ENCODE measurements around the gene MYO18B.

MYO18B gene

DNA sequence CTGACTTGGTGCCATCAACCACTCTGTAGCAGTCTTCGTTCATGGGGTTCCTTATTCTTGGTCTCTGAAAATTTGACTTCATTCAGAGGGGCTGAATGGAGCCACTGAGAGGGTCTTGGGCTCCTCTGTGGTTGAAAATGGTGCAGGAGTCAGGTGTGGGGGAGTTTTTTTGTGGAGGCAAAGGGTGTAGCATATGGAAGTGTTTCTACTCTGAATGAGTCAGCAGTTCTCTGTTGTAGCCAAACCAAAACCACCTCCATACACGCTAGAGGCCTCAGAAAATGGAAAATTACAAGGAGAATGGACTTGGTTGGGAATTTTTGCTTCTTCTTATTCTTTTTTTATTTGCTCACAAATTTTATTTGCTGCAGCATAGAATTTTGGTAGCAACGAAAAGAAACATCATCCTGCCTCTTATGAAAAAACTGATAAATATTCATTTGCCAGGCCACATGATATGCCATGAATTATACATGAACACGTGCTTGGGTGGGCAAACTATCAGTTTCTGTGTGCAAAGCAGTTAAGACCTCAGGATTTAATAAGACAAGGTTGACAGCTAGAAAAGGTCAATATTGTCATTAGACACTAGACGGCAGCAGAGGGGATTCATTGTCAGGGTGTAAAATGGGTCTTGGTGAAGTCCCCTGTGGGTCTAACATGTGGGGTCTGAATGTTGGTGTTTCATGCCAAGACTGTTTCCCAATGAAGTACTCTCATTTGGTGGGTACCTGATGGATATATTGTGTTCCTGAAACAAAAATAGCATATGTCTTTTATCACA is 111.7 kb downstream of the MYO18B start:
- no peaks in the 10 kb centered on the region for H3K4me1 ChIP-seq (ENCODE audit: control insufficient read depth in 5 of 5, insufficient read depth in 5 of 5, low read length in 5 of 5)
- no peak overlapping the region for H3K27ac ChIP-seq (ENCODE audit: low read depth, low read length)
- H3K27me3 ChIP-seq (ENCODE audit: control insufficient read depth in 5 of 5, insufficient read depth in 4 of 5, low read length in 5 of 5), result no peaks in the 10 kb centered on the region
- H3K9ac ChIP-seq (ENCODE audit: low read length in 5 of 5), result no peak overlapping the region
- no peaks in the 10 kb centered on the region for H3K9me3 ChIP-seq (ENCODE audit: control insufficient read depth in 5 of 5, low read length in 5 of 5)
- no peak overlapping the region for H3K4me3 ChIP-seq (ENCODE audit: low read depth in 1 of 5, low read length in 5 of 5)
- no peaks in the 10 kb centered on the region for H3K36me3 ChIP-seq (ENCODE audit: control insufficient read depth in 5 of 5, insufficient read depth in 5 of 5, low read length in 5 of 5)

DNA sequence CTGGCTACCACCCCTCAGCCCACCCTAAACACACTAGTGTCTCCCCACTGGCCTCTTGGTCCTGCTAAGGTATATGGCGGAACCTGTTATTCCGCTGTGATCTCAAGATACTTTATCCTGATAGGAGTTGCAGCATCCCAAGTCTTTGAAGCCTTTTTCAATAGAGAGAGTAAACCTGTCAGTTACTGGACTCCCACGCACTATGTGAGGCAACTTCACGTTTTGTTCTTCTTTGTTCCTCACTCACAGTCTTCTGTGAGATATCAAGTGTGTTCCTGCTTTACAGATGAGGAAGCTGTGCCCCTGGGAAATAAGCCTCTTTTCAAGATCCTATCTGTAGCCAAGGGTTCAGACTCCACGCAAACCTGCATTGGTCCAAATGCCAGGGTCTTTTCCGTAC is 127.8 kb downstream of the MYO18B start:
- Histone ChIP-seq H3K9ac (ENCODE audit: low read length in 5 of 5) (no peak overlapping the region), H3K36me3 (ENCODE audit: control insufficient read depth in 5 of 5, insufficient read depth in 5 of 5, low read length in 5 of 5) (no peaks in the 10 kb centered on the region), H3K4me1 (ENCODE audit: control insufficient read depth in 5 of 5, insufficient read depth in 5 of 5, low read length in 5 of 5) (no peaks in the 10 kb centered on the region), H3K4me3 (ENCODE audit: low read depth in 1 of 5, low read length in 5 of 5) (no peak overlapping the region), H3K9me3 (ENCODE audit: control insufficient read depth in 5 of 5, low read length in 5 of 5) (no peaks in the 10 kb centered on the region), H3K27me3 (ENCODE audit: control insufficient read depth in 5 of 5, insufficient read depth in 4 of 5, low read length in 5 of 5) (peaks cover 0 to 17% (median 6%) of the 10 kb centered on the region in 5 donors), H3K27ac (ENCODE audit: low read depth, low read length) (no peak overlapping the region)

- no peak overlapping the region for H3K27ac ChIP-seq (ENCODE audit: low read depth, low read length)
- no peaks in the 10 kb centered on the region for H3K9me3 ChIP-seq (ENCODE audit: control insufficient read depth in 5 of 5, low read length in 5 of 5)
- no peaks in the 10 kb centered on the region for H3K36me3 ChIP-seq (ENCODE audit: control insufficient read depth in 5 of 5, insufficient read depth in 5 of 5, low read length in 5 of 5)
- no peak overlapping the region for H3K4me3 ChIP-seq (ENCODE audit: low read depth in 1 of 5, low read length in 5 of 5)
- no peak overlapping the region for H3K9ac ChIP-seq (ENCODE audit: low read length in 5 of 5)
- H3K27me3 ChIP-seq (ENCODE audit: control insufficient read depth in 5 of 5, insufficient read depth in 4 of 5, low read length in 5 of 5), result peaks cover 0 to 17% (median 6%) of the 10 kb centered on the region in 5 donors
- H3K4me1 ChIP-seq (ENCODE audit: control insufficient read depth in 5 of 5, insufficient read depth in 5 of 5, low read length in 5 of 5), result no peaks in the 10 kb centered on the region
Measured at GRCh38 chr22:25874327-25874726, 132.3 kb downstream of the MYO18B start.

- no peaks in the 10 kb centered on the region for H3K9me3 ChIP-seq (ENCODE audit: control insufficient read depth in 5 of 5, low read length in 5 of 5)
- no peaks in the 10 kb centered on the region for H3K36me3 ChIP-seq (ENCODE audit: control insufficient read depth in 5 of 5, insufficient read depth in 5 of 5, low read length in 5 of 5)
- peaks cover 0 to 14% (median 6%) of the 10 kb centered on the region in 5 donors for H3K27me3 ChIP-seq (ENCODE audit: control insufficient read depth in 5 of 5, insufficient read depth in 4 of 5, low read length in 5 of 5)
- no peak overlapping the region for H3K4me3 ChIP-seq (ENCODE audit: low read depth in 1 of 5, low read length in 5 of 5)
- no peak overlapping the region for H3K9ac ChIP-seq (ENCODE audit: low read length in 5 of 5)
- H3K27ac ChIP-seq (ENCODE audit: low read depth, low read length), result no peak overlapping the region
- H3K4me1 ChIP-seq (ENCODE audit: control insufficient read depth in 5 of 5, insufficient read depth in 5 of 5, low read length in 5 of 5), result no peaks in the 10 kb centered on the region
Measured at GRCh38 chr22:25875461-25875860, 133.5 kb downstream of the MYO18B start.

DNA sequence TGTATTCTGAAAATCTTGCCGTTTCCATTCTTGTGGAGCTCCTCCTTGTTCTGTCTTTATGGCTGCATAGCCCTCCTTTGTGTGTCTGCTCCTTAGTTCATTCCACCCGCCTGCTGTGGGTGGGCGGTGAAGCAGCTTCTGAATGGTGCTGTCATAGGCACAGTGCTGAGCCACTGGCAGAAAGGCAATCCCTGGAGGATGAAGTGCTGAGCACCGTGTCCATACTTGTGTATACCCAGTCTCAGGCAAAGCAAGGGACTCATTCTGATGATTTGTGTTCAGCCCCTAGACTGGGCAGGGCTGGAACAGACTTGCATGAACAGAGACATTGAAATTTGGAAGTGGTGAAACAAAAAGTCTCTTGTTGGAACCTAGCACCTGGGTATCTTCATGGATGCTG is 134.9 kb downstream of the MYO18B start:
- Histone ChIP-seq H3K4me3 (ENCODE audit: low read depth in 1 of 5, low read length in 5 of 5) (no peak overlapping the region), H3K27ac (ENCODE audit: low read depth, low read length) (no peak overlapping the region), H3K9me3 (ENCODE audit: control insufficient read depth in 5 of 5, low read length in 5 of 5) (no peaks in the 10 kb centered on the region), H3K36me3 (ENCODE audit: control insufficient read depth in 5 of 5, insufficient read depth in 5 of 5, low read length in 5 of 5) (no peaks in the 10 kb centered on the region), H3K27me3 (ENCODE audit: control insufficient read depth in 5 of 5, insufficient read depth in 4 of 5, low read length in 5 of 5) (peaks cover 0 to 14% (median 6%) of the 10 kb centered on the region in 5 donors), H3K9ac (ENCODE audit: low read length in 5 of 5) (no peak overlapping the region), H3K4me1 (ENCODE audit: control insufficient read depth in 5 of 5, insufficient read depth in 5 of 5, low read length in 5 of 5) (no peaks in the 10 kb centered on the region)

- Histone ChIP-seq H3K27ac (ENCODE audit: low read depth, low read length) (no peak overlapping the region), H3K4me3 (ENCODE audit: low read depth in 1 of 5, low read length in 5 of 5) (no peak overlapping the region), H3K4me1 (ENCODE audit: control insufficient read depth in 5 of 5, insufficient read depth in 5 of 5, low read length in 5 of 5) (no peaks in the 10 kb centered on the region), H3K36me3 (ENCODE audit: control insufficient read depth in 5 of 5, insufficient read depth in 5 of 5, low read length in 5 of 5) (no peaks in the 10 kb centered on the region), H3K27me3 (ENCODE audit: control insufficient read depth in 5 of 5, insufficient read depth in 4 of 5, low read length in 5 of 5) (peaks cover 0 to 9% (median 2%) of the 10 kb centered on the region in 5 donors), H3K9me3 (ENCODE audit: control insufficient read depth in 5 of 5, low read length in 5 of 5) (no peaks in the 10 kb centered on the region), H3K9ac (ENCODE audit: low read length in 5 of 5) (no peak overlapping the region)
Measured at GRCh38 chr22:25878933-25879332, 136.9 kb downstream of the MYO18B start.

DNA sequence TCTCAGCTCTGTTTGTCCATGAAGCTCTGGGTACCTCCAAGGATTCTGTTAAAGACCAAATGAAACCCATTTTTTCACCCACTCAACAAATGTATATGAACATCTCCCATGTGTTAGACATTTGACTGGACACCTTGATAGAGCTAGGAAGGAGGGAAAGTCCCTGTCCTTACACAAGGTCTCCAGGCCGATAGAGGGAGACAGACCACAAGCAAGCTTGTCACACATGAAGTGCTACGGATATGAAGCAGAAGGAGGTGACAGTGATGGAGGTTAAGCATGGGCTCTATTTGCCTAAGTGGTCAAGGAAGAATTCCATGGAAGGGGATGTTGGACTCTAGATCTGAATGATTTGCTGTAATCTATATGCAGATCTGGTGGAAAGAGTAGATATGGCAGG is 138.5 kb downstream of the MYO18B start:
- Histone ChIP-seq H3K4me1 (ENCODE audit: control insufficient read depth in 5 of 5, insufficient read depth in 5 of 5, low read length in 5 of 5) (no peaks in the 10 kb centered on the region), H3K9me3 (ENCODE audit: control insufficient read depth in 5 of 5, low read length in 5 of 5) (no peaks in the 10 kb centered on the region), H3K36me3 (ENCODE audit: control insufficient read depth in 5 of 5, insufficient read depth in 5 of 5, low read length in 5 of 5) (no peaks in the 10 kb centered on the region), H3K9ac (ENCODE audit: low read length in 5 of 5) (no peak overlapping the region), H3K4me3 (ENCODE audit: low read depth in 1 of 5, low read length in 5 of 5) (no peak overlapping the region), H3K27ac (ENCODE audit: low read depth, low read length) (no peak overlapping the region), H3K27me3 (ENCODE audit: control insufficient read depth in 5 of 5, insufficient read depth in 4 of 5, low read length in 5 of 5) (peaks cover 0 to 9% (median 0%) of the 10 kb centered on the region in 5 donors)

- no peak overlapping the region for H3K9ac ChIP-seq (ENCODE audit: low read length in 5 of 5)
- no peaks in the 10 kb centered on the region for H3K36me3 ChIP-seq (ENCODE audit: control insufficient read depth in 5 of 5, insufficient read depth in 5 of 5, low read length in 5 of 5)
- peaks cover 2 to 9% (median 5%) of the 10 kb centered on the region in 5 donors for H3K27me3 ChIP-seq (ENCODE audit: control insufficient read depth in 5 of 5, insufficient read depth in 4 of 5, low read length in 5 of 5)
- no peaks in the 10 kb centered on the region for H3K9me3 ChIP-seq (ENCODE audit: control insufficient read depth in 5 of 5, low read length in 5 of 5)
- no peak overlapping the region for H3K27ac ChIP-seq (ENCODE audit: low read depth, low read length)
- no peak overlapping the region for H3K4me3 ChIP-seq (ENCODE audit: low read depth in 1 of 5, low read length in 5 of 5)
- H3K4me1 ChIP-seq (ENCODE audit: control insufficient read depth in 5 of 5, insufficient read depth in 5 of 5, low read length in 5 of 5), result no peaks in the 10 kb centered on the region
Measured at GRCh38 chr22:25881210-25881755, 139.3 kb downstream of the MYO18B start.

- Histone ChIP-seq H3K4me1 (ENCODE audit: control insufficient read depth in 5 of 5, insufficient read depth in 5 of 5, low read length in 5 of 5) (no peaks in the 10 kb centered on the region), H3K36me3 (ENCODE audit: control insufficient read depth in 5 of 5, insufficient read depth in 5 of 5, low read length in 5 of 5) (no peaks in the 10 kb centered on the region), H3K27me3 (ENCODE audit: control insufficient read depth in 5 of 5, insufficient read depth in 4 of 5, low read length in 5 of 5) (peaks cover 4 to 9% (median 4%) of the 10 kb centered on the region in 5 donors), H3K9ac (ENCODE audit: low read length in 5 of 5) (no peak overlapping the region), H3K4me3 (ENCODE audit: low read depth in 1 of 5, low read length in 5 of 5) (no peak overlapping the region), H3K9me3 (ENCODE audit: control insufficient read depth in 5 of 5, low read length in 5 of 5) (no peaks in the 10 kb centered on the region), H3K27ac (ENCODE audit: low read depth, low read length) (no peak overlapping the region)
Measured at GRCh38 chr22:25882360-25882759, 140.4 kb downstream of the MYO18B start.

DNA sequence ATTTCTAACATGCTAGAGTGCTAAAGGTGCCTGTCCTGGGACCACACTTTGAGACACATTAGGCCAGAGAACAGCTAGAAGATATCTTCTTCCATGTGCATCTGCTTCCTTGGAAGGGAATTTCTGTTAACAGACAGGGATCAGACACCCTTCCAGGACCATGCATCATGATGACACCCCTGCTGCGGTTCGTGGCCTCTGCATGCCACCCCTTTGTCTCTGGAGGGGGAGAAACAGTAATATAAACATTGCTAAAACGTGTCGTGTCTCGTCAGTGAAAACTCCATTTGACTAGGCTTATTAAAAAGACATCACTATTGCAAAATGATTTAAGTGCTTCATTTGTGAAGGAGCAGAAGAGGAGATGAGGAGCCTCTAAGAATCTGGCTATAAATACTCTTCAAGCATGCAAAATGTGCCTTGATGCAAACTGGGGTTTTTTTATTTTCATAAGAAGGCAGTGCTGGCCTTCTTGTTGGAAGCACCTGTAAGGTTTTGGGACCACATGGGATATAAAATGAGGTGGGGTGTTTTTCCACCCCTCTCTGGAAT is 141.6 kb downstream of the MYO18B start:
- Histone ChIP-seq H3K36me3 (ENCODE audit: control insufficient read depth in 5 of 5, insufficient read depth in 5 of 5, low read length in 5 of 5) (no peaks in the 10 kb centered on the region), H3K4me1 (ENCODE audit: control insufficient read depth in 5 of 5, insufficient read depth in 5 of 5, low read length in 5 of 5) (no peaks in the 10 kb centered on the region), H3K27ac (ENCODE audit: low read depth, low read length) (no peak overlapping the region), H3K4me3 (ENCODE audit: low read depth in 1 of 5, low read length in 5 of 5) (no peak overlapping the region), H3K27me3 (ENCODE audit: control insufficient read depth in 5 of 5, insufficient read depth in 4 of 5, low read length in 5 of 5) (peaks cover 4 to 9% (median 7%) of the 10 kb centered on the region in 5 donors), H3K9ac (ENCODE audit: low read length in 5 of 5) (no peak overlapping the region), H3K9me3 (ENCODE audit: control insufficient read depth in 5 of 5, low read length in 5 of 5) (no peaks in the 10 kb centered on the region)
